ENCODE data around the gene MAEA.

MAEA gene

DNA sequence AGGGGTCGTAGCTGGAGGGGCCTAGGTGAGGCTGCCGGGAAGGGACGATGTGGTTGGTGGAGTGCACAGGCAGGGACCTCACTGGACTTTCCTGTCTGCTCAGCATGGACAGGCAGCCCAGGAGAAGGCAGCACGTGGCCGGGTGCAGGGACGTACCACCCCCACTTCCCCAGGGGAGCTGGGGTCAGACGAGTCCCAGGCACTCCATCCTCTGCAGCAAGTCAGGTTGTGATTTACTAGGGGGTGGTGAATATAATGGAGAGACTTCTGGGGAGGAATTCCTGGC, 39.2 kb upstream of the MAEA start:
- DNase-seq: no peak

DNA sequence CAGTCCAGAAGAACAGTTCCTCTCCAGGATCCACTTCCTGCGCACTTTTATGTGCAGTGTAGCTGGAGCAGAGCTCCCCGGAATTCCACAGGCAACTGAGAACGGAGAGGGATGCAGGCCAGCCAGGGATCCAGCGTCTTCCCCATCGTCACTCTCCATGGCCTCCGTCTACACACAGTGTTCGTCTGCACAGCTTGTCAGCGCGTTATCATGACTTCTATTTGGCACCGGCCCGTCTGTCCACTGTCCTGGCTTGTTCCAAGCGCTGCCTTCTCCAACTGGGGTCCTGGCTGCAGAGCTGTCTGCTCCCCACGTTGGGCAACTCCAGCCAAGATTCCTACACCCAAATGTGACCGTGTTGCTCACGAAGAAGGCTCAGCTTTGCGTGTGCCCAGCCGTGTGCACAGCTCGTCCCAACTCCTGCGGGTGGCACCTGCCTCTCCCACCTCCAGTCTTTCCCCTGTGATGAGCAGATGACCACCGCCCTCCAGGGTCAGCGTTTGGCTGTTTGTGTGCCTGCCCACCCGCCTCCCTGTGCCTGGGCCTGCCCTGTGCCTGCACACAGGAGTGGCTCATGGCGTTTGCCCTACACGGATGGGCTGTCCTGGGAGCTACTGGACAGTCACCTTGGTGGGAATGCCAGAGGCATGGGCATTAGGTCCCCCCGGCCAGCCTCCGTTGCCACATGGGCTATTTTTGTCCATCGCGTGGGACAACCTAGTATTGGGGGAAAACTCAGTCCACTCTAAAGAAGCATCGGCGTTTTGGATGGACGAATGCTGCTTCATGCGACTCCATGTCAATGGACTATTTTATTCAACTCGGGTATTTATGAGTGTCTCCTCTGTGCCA, 38.5 kb upstream of the MAEA start:
- no peak for DNase-seq

DNA sequence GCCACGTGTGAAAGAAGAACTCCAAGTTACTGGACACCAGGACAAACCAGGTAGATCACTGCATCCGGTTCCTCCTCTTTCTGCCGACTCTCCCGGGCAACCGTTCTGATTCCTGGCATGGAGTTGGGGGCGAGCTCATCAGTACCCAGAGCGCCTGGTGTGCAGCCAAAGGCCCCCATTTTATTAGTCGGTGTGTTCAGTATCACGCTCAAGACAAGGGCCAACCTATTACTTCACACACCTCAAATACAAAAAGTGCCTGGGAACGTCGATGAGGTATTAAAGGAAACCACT, 38.0 kb upstream of the MAEA start:
- DNase-seq: no peak

DNA sequence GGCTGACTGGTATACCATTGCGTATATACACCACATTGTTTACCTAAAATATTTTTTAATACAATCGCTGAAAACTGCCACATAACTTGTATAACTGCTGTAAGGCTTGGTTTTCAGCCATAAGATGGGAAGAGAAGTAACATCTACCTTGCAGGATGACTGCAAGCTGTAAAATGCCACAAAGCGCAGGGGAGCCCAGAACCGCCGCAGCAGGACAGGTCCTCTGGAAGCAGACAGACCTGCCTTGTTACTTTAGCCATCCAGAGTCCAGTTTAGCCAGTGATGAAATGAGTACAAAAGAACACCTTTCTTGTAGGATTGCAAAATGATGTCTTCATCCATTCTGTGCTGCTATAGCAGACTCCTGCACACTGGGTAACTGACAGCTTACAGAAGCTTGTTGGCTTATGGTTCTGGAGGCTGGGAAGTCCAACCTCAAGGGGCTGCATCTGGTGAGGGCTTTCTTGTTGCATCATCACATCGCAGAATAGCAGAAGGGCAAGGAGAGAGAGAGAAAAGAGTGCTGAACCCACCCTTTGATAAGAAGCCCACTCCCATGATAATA, 36.7 kb upstream of the MAEA start:
- DNase-seq: no peak

DNA sequence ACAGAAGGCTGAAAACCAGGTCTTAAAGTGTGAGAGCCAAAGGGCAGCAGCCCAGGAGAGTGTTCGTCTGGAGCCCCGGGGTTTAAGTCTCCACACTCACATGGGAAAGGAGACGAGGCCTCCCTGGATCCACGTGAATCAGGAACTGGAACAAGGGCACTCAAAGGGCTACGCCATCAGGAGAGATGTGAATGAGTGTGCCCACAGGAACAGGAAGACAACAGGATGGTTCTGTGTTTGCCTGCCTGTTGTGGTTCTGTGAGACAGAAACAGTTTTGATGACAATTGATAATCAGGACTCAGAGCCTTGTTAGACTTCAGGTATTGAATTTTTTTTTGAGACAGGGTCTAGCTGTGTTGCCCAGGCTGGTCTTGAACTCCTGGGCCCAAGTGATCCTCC, 35.9 kb upstream of the MAEA start:
- no peak for DNase-seq

GRCh38 chr4:1255151-1255550, 34.5 kb upstream of the MAEA start:
- no peak for DNase-seq

DNA sequence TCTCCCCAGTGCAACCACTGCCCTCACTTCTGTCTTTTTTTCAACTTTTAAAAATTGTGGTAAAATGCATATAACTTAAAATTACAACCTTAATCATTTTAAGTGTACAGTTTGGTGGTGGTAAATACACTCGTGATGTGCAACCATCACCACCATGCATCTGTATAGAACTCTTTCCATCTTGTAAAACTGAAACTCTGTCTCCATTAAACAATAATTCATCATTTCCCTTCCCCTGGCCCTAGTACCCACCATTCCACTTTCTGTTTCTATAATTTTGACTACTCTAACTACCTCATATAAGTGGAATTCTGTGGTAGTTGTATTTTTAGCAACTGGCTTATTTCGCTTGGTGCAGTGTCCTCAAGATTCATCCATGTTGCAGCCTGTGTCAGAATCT, 34.0 kb upstream of the MAEA start:
- no peak for DNase-seq

DNA sequence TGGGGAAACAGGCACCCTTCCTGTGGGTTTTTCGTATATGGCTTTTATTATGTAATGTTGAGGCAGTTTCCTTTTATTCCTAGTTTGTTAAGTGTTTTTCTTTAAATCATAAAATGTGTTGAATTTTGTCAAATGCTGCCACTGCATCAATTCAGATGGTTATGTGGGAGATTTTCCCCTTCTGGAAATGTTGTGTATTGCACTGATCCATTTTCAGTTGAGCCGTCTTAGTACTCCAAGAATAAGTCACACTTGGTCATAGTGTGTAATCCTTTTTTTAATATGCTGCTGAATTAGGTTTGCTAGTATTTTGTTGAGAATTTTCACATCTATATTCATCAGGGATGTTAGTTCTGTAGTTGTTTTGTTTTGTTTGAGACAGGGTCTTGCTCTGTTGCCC, 31.2 kb upstream of the MAEA start:
- no peak for DNase-seq

GRCh38 chr4:1259966-1260365, 29.7 kb upstream of the MAEA start:
- no peak for DNase-seq

DNA sequence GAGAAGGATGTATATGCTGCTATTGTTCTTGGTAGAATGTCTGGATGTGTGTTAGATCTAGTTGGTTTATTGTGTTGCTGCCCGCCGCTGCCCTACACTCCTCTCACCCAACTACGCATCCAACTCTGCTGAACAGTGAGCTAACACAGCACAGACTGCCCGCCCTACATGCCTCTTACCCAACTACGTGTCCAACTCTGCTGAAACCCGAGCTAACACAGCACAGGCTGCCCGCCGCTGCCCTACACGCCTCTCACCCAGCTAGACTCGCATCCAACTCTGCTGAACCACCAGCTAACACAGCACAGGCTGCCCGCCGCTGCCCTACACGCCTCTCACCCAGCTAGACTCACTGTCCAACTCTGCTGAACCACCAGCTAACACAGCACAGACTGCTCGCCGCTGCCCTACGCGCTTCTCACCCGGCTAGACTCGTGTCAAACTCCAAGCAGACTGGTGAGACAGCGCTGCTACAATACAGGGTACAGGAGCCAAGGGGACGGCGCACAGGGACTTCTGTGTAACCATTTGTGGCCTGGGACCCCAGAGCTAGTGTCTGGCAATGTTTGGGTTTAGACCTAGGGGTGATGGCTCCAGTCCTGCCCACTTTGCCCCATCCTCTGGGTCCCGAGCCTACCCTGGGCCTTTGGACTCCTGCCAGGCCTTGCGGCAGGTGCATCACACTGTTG, 29.1 kb upstream of the MAEA start:
- no peak for DNase-seq

- DNase-seq: no peak
Measured at GRCh38 chr4:1261107-1261928, 28.4 kb upstream of the MAEA start.

GRCh38 chr4:1264942-1265341, 24.7 kb upstream of the MAEA start:
- DNase-seq: no peak

- no peak for DNase-seq
Measured at GRCh38 chr4:1265351-1265750, 24.3 kb upstream of the MAEA start.

DNA sequence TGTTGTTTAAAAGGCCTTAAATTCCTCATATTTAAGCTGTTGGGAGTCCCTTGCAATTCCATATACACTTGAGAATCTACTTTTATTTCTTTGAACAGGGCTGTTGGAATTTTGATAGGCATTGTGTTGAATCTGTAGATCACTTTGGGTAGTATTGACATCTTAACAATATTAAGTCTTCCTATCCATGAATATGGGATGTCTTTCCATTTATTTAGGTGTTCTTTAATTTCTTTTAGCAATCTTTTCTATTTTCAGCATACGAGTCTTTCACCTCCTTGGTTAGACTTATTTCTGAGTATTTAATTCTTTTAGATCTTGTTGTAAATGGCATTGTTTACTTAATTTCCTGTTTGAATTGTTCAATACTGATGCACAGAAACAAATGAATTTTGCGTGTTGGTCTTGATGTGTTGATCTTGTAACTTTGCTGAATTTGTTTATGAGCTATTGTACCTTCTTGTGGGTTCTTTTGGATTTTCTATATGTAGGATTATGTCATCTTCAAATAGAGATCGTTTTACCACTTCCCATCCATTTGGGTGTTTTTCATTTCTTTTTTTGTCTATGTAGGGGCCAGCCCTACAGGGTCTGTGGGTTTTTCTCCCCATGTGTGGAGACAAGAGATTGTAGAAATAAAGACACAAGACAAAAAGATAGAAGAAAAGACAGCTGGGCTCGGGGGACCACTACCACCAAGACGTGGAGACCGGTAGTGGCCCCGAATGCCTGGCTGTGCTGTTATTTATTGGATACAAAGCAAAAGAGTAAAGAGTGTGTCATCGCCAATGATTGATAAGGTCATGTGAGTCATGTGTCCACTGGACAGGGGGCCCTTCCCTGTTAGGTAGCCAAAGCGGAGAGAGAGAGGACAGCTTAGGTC, 22.6 kb upstream of the MAEA start:
- no peak for DNase-seq

DNA sequence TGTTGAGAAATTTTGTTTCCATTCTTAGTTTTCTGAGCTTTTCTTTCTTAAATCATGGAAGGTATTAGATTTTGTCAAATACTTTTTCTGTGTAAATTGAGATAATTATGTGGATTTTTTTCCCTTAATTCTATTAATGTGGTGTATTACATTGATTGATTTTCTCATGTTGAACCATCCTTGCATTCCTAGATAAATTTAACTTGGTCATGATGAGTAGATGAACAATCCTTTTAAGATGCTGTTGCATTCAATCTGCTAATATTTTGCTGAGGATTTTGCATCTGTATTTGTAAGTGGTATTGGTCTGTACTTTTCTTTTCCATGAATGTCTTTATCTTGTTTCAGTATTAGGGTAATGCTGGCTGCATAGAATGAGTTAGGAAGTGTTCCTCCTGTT, 20.5 kb upstream of the MAEA start:
- no peak for DNase-seq

- no peak for DNase-seq
Measured at GRCh38 chr4:1271686-1272085, 18.0 kb upstream of the MAEA start.

DNA sequence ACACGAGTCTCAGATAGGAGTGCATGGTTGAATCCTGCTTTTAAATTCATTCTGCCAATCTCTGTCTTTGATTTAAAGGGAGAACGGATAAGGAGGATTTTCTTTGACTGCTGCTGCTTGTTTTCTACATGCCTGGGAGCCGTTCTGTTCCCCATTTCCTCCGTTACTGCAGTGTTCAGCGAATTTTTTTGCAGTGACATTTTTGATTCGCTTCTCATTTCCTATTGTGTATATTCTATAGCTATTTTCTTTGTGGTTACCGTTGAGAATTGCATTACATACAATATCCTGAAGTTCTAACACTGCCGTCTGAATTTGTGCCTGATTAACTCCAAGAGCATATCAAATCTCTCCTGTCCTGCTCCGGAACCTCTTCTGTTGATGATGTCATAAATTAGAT, 14.8 kb upstream of the MAEA start:
- no peak for DNase-seq

- no peak for DNase-seq
Measured at GRCh38 chr4:1276984-1277383, 12.7 kb upstream of the MAEA start.

DNA sequence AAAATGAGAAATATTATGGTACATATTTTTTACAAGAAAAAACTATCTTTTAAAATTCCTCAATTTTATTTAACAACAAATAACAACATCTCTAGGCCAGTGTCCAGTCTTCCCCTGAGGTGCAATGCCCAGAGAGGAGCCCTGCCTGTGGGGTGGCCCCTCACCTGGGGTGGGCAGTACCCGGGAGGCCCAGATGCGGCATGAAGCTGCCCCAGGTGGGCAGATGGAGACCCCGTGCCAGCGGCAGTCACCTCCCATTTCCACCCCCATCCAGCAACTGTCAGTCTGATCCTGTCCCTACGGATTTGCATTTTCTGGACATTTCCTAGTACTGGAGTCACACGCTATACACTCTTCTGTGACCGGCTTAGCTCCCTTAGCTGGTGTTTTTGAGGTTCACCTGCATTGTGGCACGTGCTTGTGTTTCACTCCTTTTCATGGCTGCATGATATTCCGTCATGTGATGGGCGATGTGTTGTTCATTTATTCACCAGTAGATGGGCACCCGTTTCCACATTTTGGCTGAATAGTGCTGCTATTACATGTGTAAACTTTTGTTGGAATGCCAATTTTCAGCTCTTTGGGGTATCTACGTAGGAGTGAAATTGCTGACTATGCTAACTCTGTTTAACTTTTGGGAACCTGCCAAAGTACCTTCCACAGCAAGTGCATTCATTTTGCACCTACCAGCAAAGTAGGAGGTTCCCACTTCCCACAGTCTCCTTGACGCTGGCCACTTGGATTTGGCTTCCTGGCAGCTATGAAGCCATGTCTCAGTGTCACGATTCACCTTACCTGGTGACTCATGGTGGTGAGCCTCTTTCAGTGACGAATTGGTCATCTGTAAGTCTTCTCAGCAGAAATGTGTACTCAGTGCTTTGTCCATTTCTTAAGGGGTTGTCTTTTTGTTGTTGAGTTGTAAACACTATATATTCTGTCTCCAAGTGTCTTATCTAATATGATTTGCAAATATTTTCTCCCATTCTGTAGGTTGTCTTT, 11.7 kb upstream of the MAEA start:
- DNase-seq: no peak

DNA sequence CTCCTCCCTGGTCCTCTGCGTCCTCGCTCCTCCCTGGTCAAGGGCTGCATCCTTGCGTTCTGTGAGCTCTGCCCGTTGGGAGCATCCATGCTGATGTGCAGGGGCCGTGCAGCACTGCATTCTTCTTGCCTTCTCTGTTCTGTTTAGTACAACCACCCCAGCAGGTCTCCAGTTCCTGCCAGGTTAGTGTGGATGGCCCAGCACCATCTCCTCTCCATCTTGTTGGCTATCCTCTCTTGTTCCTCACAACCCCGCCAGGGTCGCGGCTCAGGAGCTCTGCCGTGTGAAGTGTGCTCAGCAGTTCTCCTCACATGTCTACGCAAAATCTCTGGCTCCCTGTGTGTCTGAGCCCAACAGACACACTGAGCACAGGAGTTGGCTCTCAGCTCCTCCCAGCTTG, 10.4 kb upstream of the MAEA start:
- DNase-seq: no peak

GRCh38 chr4:1283711-1284110, 6.0 kb upstream of the MAEA start:
- no peak for DNase-seq

All from activated CD4-positive, alpha-beta T cell treated with anti-CD3 and anti-CD28 coated beads, Interleukin-2, amount 50 U/mL, for 1 hour (primary cell).